Tibial nerve (tissue), 4 donors: Measurements from ENCODE around the gene FAM83E. TPM values are rescaled to one million over a fixed set of nuclear protein-coding genes. Genes with fewer than 3 reads are reported as not detected.

Source experiments
- DNase-seq, 2 donors: peaks; one replicate each; pipeline ENCODE4 v3.0.0-alpha.2; 2019; ENCODE audit warnings: low spot score in 2 of 2
- H3K27ac ChIP-seq, 4 donors: fragments of 200-600 bp; sonication (generic) in 3 of 4; one replicate each; pipeline ENCODE4 v1.5.1; 2017 to 2019; ENCODE audit warnings: mild to moderate bottlenecking in 1 of 4
- H3K27me3 ChIP-seq, 2 donors: fragments of 200-600 bp; sonication (generic) in 1 of 2; one replicate each; pipeline versions ENCODE4 v1.5.1 to v1.6.0; 2017 to 2019
- H3K36me3 ChIP-seq, 3 donors: fragments of 200-600 bp; sonication (generic); one replicate each; pipeline ENCODE4 v1.5.1; 2018 to 2019
- H3K4me1 ChIP-seq, 4 donors: fragments of 200-600 bp; sonication (generic) in 3 of 4; one replicate each; pipeline ENCODE4 v1.5.1; 2017 to 2019
- H3K4me3 ChIP-seq, 4 donors: fragments of 200-600 bp; sonication (generic) in 3 of 4; one replicate each; pipeline ENCODE4 v1.5.1; 2017 to 2019; ENCODE audit warnings: mild to moderate bottlenecking in 1 of 4, moderate library complexity in 1 of 4
- H3K9me3 ChIP-seq, 4 donors: fragments of 200-600 bp; sonication (generic) in 3 of 4; one replicate each; pipeline ENCODE4 v1.5.1; 2017 to 2019
- CTCF ChIP-seq, 5 experiments: fragments of 200-600 bp in 3 of 5; fragments of 450-650 bp in 2 of 5; sonication (generic) in 3 of 5; IDR thresholded peaks; one replicate each; pipeline ENCODE4 v1.5.1; 2016 to 2019; ENCODE audit warnings: antibody characterized with exemption in 5 of 5, mild to moderate bottlenecking in 3 of 5, moderate library complexity in 2 of 5
- EP300 ChIP-seq, 2 donors: sonication (generic); formaldehyde crosslinking; IDR thresholded peaks; one replicate each; pipeline ENCODE4 v1.6.1; 2017; ENCODE audit warnings: antibody characterized with exemption in 2 of 2, mild to moderate bottlenecking in 1 of 2
- POLR2A ChIP-seq, 2 donors: fragments of 450-650 bp; IDR thresholded peaks; one replicate each; pipeline ENCODE4 v1.6.1; 2017; ENCODE audit warnings: antibody characterized with exemption in 2 of 2, mild to moderate bottlenecking in 2 of 2, moderate library complexity in 2 of 2
- WGBS, 2 donors: methylation state at CpG; one replicate each; pipeline ENCODE4 v1.1.5; 2018; 5-methylcytosine and 5-hydroxymethylcytosine counted together
- total RNA-seq, 4 donors: library from RNA; depleted of rRNA; stranded (reverse); fragments of >200 nt; gene quantifications; one replicate each; pipeline ENCODE4 v1.1.0, GENCODE V29; 2016

Gene FAM83E
- total RNA-seq, 4 donors from 2014 or later, result not detected

- H3K27me3 ChIP-seq, result no peaks in the 10 kb centered on the region
- DNase-seq, result no peak
- TF ChIP-seq CTCF (IDR thresholded peaks at IDR 0.05) (no peak), POLR2A (IDR thresholded peaks at IDR 0.05) (no peak), EP300 (IDR thresholded peaks at IDR 0.05) (no peak)
- H3K27ac ChIP-seq, result peak overlapping the region in 2 of 4 donors; percentile 51 to 73
- peaks cover 0 to 33% (median 13%) of the 10 kb centered on the region in 3 donors for H3K36me3 ChIP-seq
- H3K9me3 ChIP-seq, result no peaks in the 10 kb centered on the region
- peaks cover 0 to 53% (median 24%) of the 10 kb centered on the region in 4 donors for H3K4me1 ChIP-seq
- 43 to 54% methylated on average over 17 to 19 of the region's 19 CpGs for WGBS, 2 donors
- H3K4me3 ChIP-seq, result no peak overlapping the region
These were observed 560 bp upstream of the FAM83E start for GRCh38 chr19:48615231-48616040.

- no peak for DNase-seq
- Histone ChIP-seq H3K4me3 (peak overlapping the region in 1 of 4 donors; percentile 12), H3K27me3 (no peaks in the 10 kb centered on the region), H3K4me1 (peaks cover 0 to 42% (median 18%) of the 10 kb centered on the region in 4 donors), H3K27ac (peak overlapping the region in 2 of 4 donors; percentile 51 to 73), H3K9me3 (no peaks in the 10 kb centered on the region), H3K36me3 (peaks cover 0 to 33% (median 13%) of the 10 kb centered on the region in 3 donors)
- TF ChIP-seq POLR2A (IDR thresholded peaks at IDR 0.05), result no peak
- no peak for TF ChIP-seq CTCF (IDR thresholded peaks at IDR 0.05)
- no peak for TF ChIP-seq EP300 (IDR thresholded peaks at IDR 0.05)
- 74 to 81% methylated on average over 13 of the region's 13 CpGs for WGBS, 2 donors
These were observed 932 bp downstream of the FAM83E start for GRCh38 chr19:48613852-48614435.

DNA sequence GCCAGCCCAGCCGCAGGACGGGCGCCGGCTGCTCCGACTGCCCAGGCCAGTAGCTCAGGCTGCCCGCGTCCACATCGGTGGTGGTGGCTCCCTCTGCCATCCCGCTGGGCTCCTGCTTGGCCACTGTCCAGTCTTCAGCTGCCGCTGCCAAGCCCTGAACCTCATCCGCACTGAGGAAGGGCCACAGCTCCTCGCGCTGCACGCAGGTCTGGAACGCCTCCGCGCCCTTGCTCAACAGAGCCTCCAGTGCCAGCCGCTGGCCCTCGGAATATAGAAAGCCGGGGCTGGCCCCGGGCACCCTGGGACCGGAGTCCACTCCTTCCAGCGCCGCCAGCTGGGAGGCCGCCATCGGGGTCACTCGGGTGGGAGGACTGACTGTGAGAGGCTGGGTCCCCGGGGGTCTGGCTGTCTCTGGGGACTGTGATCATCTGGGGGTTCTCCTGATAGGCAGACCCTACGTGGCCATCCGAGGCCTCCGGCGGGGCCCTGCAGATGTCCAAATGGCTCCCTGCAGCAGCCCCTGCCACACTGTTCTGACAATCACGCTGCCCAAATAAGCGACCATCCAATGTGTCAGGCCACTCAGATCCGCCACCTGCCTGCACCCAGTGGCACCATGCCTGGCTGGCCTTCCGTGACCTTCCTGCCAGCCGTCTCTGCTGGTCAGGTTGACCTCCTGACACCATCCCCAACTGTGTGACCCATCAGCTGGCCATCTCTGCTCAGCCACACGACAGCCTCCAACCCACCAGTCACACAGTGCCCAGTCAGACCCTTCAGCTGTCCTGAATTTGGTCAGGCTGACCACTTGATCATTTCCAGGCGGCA, 1.6 kb downstream of the FAM83E start:
- TF ChIP-seq POLR2A (IDR thresholded peaks at IDR 0.05), result no peak
- no peak for TF ChIP-seq CTCF (IDR thresholded peaks at IDR 0.05)
- TF ChIP-seq EP300 (IDR thresholded peaks at IDR 0.05), result no peak
- whole genome bisulfite sequencing, 2 donors, result 75 to 87% methylated on average over 19 to 37 of the region's 39 CpGs
- H3K27ac ChIP-seq, result peak overlapping the region in 1 of 4 donors; percentile 73
- no peaks in the 10 kb centered on the region for H3K9me3 ChIP-seq
- no peaks in the 10 kb centered on the region for H3K27me3 ChIP-seq
- no peak for DNase-seq
- H3K4me1 ChIP-seq, result peaks cover 0 to 40% (median 17%) of the 10 kb centered on the region in 4 donors
- no peak overlapping the region for H3K4me3 ChIP-seq
- peaks cover 0 to 33% (median 13%) of the 10 kb centered on the region in 3 donors for H3K36me3 ChIP-seq

DNA sequence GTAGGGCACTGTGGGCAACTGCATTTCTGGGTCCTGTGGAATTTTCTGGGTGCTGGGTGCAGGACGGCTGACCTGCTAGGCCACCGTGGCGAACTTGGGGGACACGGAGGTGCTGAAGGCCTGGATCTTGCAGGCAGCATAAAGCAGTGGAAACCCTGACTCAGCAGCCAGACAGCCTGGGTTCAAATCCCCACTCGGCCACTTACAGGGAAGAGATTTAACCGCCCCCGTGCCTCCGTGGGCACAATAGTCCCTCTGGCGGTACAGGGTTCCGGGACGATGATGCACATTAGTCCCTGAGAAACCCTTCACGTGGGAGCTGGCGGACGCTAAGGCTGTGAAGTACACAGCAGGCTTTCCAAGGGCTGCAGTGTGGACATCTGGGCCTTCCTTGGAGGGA, 3.0 kb downstream of the FAM83E start:
- Histone ChIP-seq H3K27me3 (no peaks in the 10 kb centered on the region), H3K9me3 (no peaks in the 10 kb centered on the region), H3K4me3 (no peak overlapping the region), H3K36me3 (peaks cover 0 to 25% (median 13%) of the 10 kb centered on the region in 3 donors), H3K27ac (no peak overlapping the region), H3K4me1 (peaks cover 0 to 27% (median 3%) of the 10 kb centered on the region in 4 donors)
- TF ChIP-seq POLR2A (IDR thresholded peaks at IDR 0.05) (no peak), CTCF (IDR thresholded peaks at IDR 0.05) (no peak), EP300 (IDR thresholded peaks at IDR 0.05) (no peak)
- DNase-seq, result no peak
- WGBS, 2 donors, result 76 to 85% methylated on average over 13 to 14 of the region's 14 CpGs
